Activated CD8-positive, alpha-beta memory T cell treated with anti-CD3 and anti-CD28 coated beads, Interleukin-2, amount 10 ng/mL, durations not matched to agents 7 days and 5 days (primary cell): Measurements from ENCODE around the gene NUP210. TPM values are rescaled to one million over a fixed set of nuclear protein-coding genes. Genes with fewer than 3 reads are reported as not detected.
A peak's percentile ranks its signal among the peaks of the same experiment; 100 is the strongest.

Experiments
- ATAC-seq: fragments of 150-1000 bp; cut with Tn5 transposase; one replicate; pipeline ENCODE4 v1.10.0; 2021; ENCODE audit warnings: moderate library complexity
- CTCF ChIA-PET: fragments of 350-600 bp; sonication (Branson Sonifier 250); formaldehyde crosslinking; loops from one replicate; lab custom pipeline; 2021; ENCODE audit warnings: antibody characterized with exemption; lab: Charles Lee
- DNase-seq: peaks from one replicate; pipeline ENCODE4 v3.0.0-alpha.2; 2020
- H3K27ac Mint-ChIP-seq: one replicate; pipeline ENCODE4 v1.8.0; 2021; ENCODE audit warnings: mild to moderate bottlenecking, mixed read lengths
- H3K27me3 Mint-ChIP-seq: one replicate; pipeline ENCODE4 v1.8.0; 2021; ENCODE audit warnings: mixed read lengths
- H3K36me3 Mint-ChIP-seq: one replicate; pipeline ENCODE4 v1.8.0; 2021; ENCODE audit warnings: mild to moderate bottlenecking, mixed read lengths
- H3K4me1 Mint-ChIP-seq: one replicate; pipeline ENCODE4 v1.8.0; 2021; ENCODE audit warnings: mixed read lengths
- H3K4me3 Mint-ChIP-seq: one replicate; pipeline ENCODE4 v1.8.0; 2021; ENCODE audit warnings: mild to moderate bottlenecking, moderate library complexity, mixed read lengths
- H3K9me3 Mint-ChIP-seq: one replicate; pipeline ENCODE4 v1.8.0; 2022; ENCODE audit warnings: low read depth, mixed read lengths
- total RNA-seq, 2 experiments: library from RNA; stranded (reverse); gene quantifications; one replicate each; pipeline ENCODE4 v1.2.3, GENCODE V29; 2021

NUP210 gene
- total RNA-seq, 2 experiments from 2014 or later: 186 to 236 TPM

GRCh38 chr3:13357074-13357473 lies 63.0 kb downstream of the NUP210 start:
- Mint-ChIP-seq H3K27ac (no peak overlapping the region), H3K36me3 (peaks cover 29% of the 10 kb centered on the region), H3K4me3 (no peak overlapping the region), H3K4me1 (peaks cover 16% of the 10 kb centered on the region), H3K27me3 (no peaks in the 10 kb centered on the region), H3K9me3 (no peaks in the 10 kb centered on the region)
- ATAC-seq (no peak), DNase-seq (no peak)
- CTCF ChIA-PET: no interaction called here

GRCh38 chr3:13353936-13354542 lies 66.1 kb downstream of the NUP210 start:
- H3K27ac Mint-ChIP-seq: peak overlapping the region; percentile 22
- DNase-seq (no peak), ATAC-seq (no peak)
- peaks cover 27% of the 10 kb centered on the region for H3K4me1 Mint-ChIP-seq
- no peak overlapping the region for H3K4me3 Mint-ChIP-seq
- no peaks in the 10 kb centered on the region for H3K9me3 Mint-ChIP-seq
- CTCF ChIA-PET: interaction anchor here (0.9 to 2.1 kb wide), 3 partner anchors 53 to 212 kb away, joined by 3 to 13 read pairs (median 3); no protein-coding TSS in a partner anchor
- peaks cover 38% of the 10 kb centered on the region for H3K36me3 Mint-ChIP-seq
- no peaks in the 10 kb centered on the region for H3K27me3 Mint-ChIP-seq

GRCh38 chr3:13353506-13353905 lies 66.6 kb downstream of the NUP210 start:
- H3K27ac Mint-ChIP-seq: peak overlapping the region; percentile 22
- H3K4me1 Mint-ChIP-seq: peaks cover 32% of the 10 kb centered on the region
- no peaks in the 10 kb centered on the region for H3K9me3 Mint-ChIP-seq
- H3K27me3 Mint-ChIP-seq: no peaks in the 10 kb centered on the region
- CTCF ChIA-PET: interaction anchor here (0.9 to 2.1 kb wide), 2 partner anchors 54 to 99 kb away, joined by 3 to 13 read pairs; no protein-coding TSS in a partner anchor
- no peak for DNase-seq
- no peak for ATAC-seq
- H3K36me3 Mint-ChIP-seq: peaks cover 39% of the 10 kb centered on the region
- no peak overlapping the region for H3K4me3 Mint-ChIP-seq

- CTCF ChIA-PET: interaction anchor here (1.3 kb wide), 1 partner anchor 100 kb away, joined by 5 read pairs; no protein-coding TSS in a partner anchor
- peak overlapping the region; percentile 35 for H3K27ac Mint-ChIP-seq
- H3K9me3 Mint-ChIP-seq: no peaks in the 10 kb centered on the region
- peaks cover 36% of the 10 kb centered on the region for H3K36me3 Mint-ChIP-seq
- peak; percentile 50 for DNase-seq
- peaks cover 41% of the 10 kb centered on the region for H3K4me1 Mint-ChIP-seq
- H3K27me3 Mint-ChIP-seq: no peaks in the 10 kb centered on the region
- no peak overlapping the region for H3K4me3 Mint-ChIP-seq
- ATAC-seq: peak; percentile 52
Measured at GRCh38 chr3:13352621-13353131, 67.4 kb downstream of the NUP210 start.

- Mint-ChIP-seq H3K4me3 (no peak overlapping the region), H3K9me3 (no peaks in the 10 kb centered on the region), H3K36me3 (peaks cover 48% of the 10 kb centered on the region), H3K27ac (peak overlapping the region; percentile 49), H3K4me1 (peaks cover 58% of the 10 kb centered on the region), H3K27me3 (no peaks in the 10 kb centered on the region)
- DNase-seq (no peak), ATAC-seq (no peak)
- CTCF ChIA-PET: interaction anchor here (2.1 to 6.4 kb wide), 4 partner anchors 102 to 258 kb away, joined by 8 to 27 read pairs (median 12); no protein-coding TSS in a partner anchor
Measured at GRCh38 chr3:13349823-13350222, 70.3 kb downstream of the NUP210 start.

GRCh38 chr3:13348661-13349396 lies 71.3 kb downstream of the NUP210 start:
- ATAC-seq (no peak), DNase-seq (no peak)
- H3K27me3 Mint-ChIP-seq: no peaks in the 10 kb centered on the region
- H3K9me3 Mint-ChIP-seq: no peaks in the 10 kb centered on the region
- H3K4me1 Mint-ChIP-seq: peaks cover 61% of the 10 kb centered on the region
- CTCF ChIA-PET: interaction anchor here (0.6 to 6.4 kb wide), 5 partner anchors 103 to 554 kb away, joined by 3 to 27 read pairs (median 8); no protein-coding TSS in a partner anchor
- no peak overlapping the region for H3K4me3 Mint-ChIP-seq
- H3K36me3 Mint-ChIP-seq: peaks cover 52% of the 10 kb centered on the region
- H3K27ac Mint-ChIP-seq: peak overlapping the region; percentile 72

GRCh38 chr3:13348100-13348499 lies 72.0 kb downstream of the NUP210 start:
- H3K36me3 Mint-ChIP-seq: peaks cover 55% of the 10 kb centered on the region
- H3K9me3 Mint-ChIP-seq: no peaks in the 10 kb centered on the region
- peak overlapping the region; percentile 72 for H3K27ac Mint-ChIP-seq
- CTCF ChIA-PET: interaction anchor here (1.4 to 6.4 kb wide), 3 partner anchors 104 to 131 kb away, joined by 3 to 27 read pairs (median 14); no protein-coding TSS in a partner anchor
- H3K27me3 Mint-ChIP-seq: no peaks in the 10 kb centered on the region
- DNase-seq (no peak), ATAC-seq (no peak)
- no peak overlapping the region for H3K4me3 Mint-ChIP-seq
- H3K4me1 Mint-ChIP-seq: peaks cover 59% of the 10 kb centered on the region

- Mint-ChIP-seq H3K4me3 (no peak overlapping the region), H3K4me1 (peaks cover 55% of the 10 kb centered on the region), H3K27ac (peak overlapping the region; percentile 48), H3K36me3 (peaks cover 61% of the 10 kb centered on the region), H3K9me3 (no peaks in the 10 kb centered on the region), H3K27me3 (no peaks in the 10 kb centered on the region)
- no peak for ATAC-seq
- no peak for DNase-seq
- CTCF ChIA-PET: interaction anchor here (1.4 to 6.4 kb wide), 4 partner anchors 105 to 256 kb away, joined by 3 to 27 read pairs (median 14); no protein-coding TSS in a partner anchor
Measured at GRCh38 chr3:13347390-13347950, 72.7 kb downstream of the NUP210 start.

- Mint-ChIP-seq H3K9me3 (no peaks in the 10 kb centered on the region), H3K36me3 (peaks cover 67% of the 10 kb centered on the region), H3K27me3 (no peaks in the 10 kb centered on the region), H3K4me3 (no peak overlapping the region), H3K27ac (peak overlapping the region; percentile 48), H3K4me1 (peaks cover 55% of the 10 kb centered on the region)
- ATAC-seq: peak; percentile 82
- CTCF ChIA-PET: interaction anchor here (0.6 to 6.4 kb wide), 11 partner anchors 8 to 534 kb away, joined by 3 to 54 read pairs (median 4); no protein-coding TSS in a partner anchor
- DNase-seq: peak; percentile 82
Measured at GRCh38 chr3:13346481-13347389, 73.4 kb downstream of the NUP210 start.

- CTCF ChIA-PET: interaction anchor here (0.8 to 6.4 kb wide), 9 partner anchors 9 to 254 kb away, joined by 3 to 54 read pairs (median 4); no protein-coding TSS in a partner anchor
- DNase-seq (no peak), ATAC-seq (no peak)
- Mint-ChIP-seq H3K9me3 (no peaks in the 10 kb centered on the region), H3K27ac (peak overlapping the region; percentile 48), H3K36me3 (peaks cover 69% of the 10 kb centered on the region), H3K4me3 (no peak overlapping the region), H3K4me1 (peaks cover 55% of the 10 kb centered on the region), H3K27me3 (no peaks in the 10 kb centered on the region)
Measured at GRCh38 chr3:13345772-13346171, 74.3 kb downstream of the NUP210 start.

- Mint-ChIP-seq H3K4me3 (no peak overlapping the region), H3K9me3 (no peaks in the 10 kb centered on the region), H3K4me1 (peaks cover 53% of the 10 kb centered on the region), H3K36me3 (peaks cover 67% of the 10 kb centered on the region), H3K27ac (peak overlapping the region; percentile 8), H3K27me3 (no peaks in the 10 kb centered on the region)
- ATAC-seq (no peak), DNase-seq (no peak)
- CTCF ChIA-PET: interaction anchor here (0.8 to 6.4 kb wide), 5 partner anchors 12 to 254 kb away, joined by 3 to 54 read pairs (median 14); no protein-coding TSS in a partner anchor
Measured at GRCh38 chr3:13345284-13345683, 74.8 kb downstream of the NUP210 start.

GRCh38 chr3:13344663-13345062 lies 75.5 kb downstream of the NUP210 start:
- CTCF ChIA-PET: interaction anchor here (0.7 to 6.4 kb wide), 5 partner anchors 25 to 303 kb away, joined by 3 to 54 read pairs (median 5); no protein-coding TSS in a partner anchor
- Mint-ChIP-seq H3K4me1 (peaks cover 47% of the 10 kb centered on the region), H3K9me3 (no peaks in the 10 kb centered on the region), H3K36me3 (peaks cover 62% of the 10 kb centered on the region), H3K27me3 (no peaks in the 10 kb centered on the region), H3K4me3 (no peak overlapping the region), H3K27ac (peak overlapping the region; percentile 24)
- no peak for ATAC-seq
- no peak for DNase-seq
